Nucleus accumbens (tissue), 56 donors: ENCODE results near the gene JAM2.
"Not testable (repeated sequence)": the region's sequence is repeated elsewhere in the genome, so short reads cannot be mapped to it uniquely, and the experiment has no call there.

Experiments used
- DNase-seq, 56 donors: peaks; one replicate each; lab custom pipeline; 2025; lab: John Stamatoyannopoulos, UW

JAM2 gene

GRCh38 chr21:25643486-25643885, 4.4 kb downstream of the JAM2 start:
- peak in 9 of 56 donors; percentile 1 to 42 (median 11) for DNase-seq

GRCh38 chr21:25646474-25646873, 7.4 kb downstream of the JAM2 start:
- DNase-seq = no peak

- no peak for DNase-seq
These were observed 8.6 kb downstream of the JAM2 start for GRCh38 chr21:25647647-25648046.

GRCh38 chr21:25649146-25649545, 10.1 kb downstream of the JAM2 start:
- no peak for DNase-seq

- DNase-seq = no peak
These were observed 17.4 kb downstream of the JAM2 start for GRCh38 chr21:25656412-25656811.

- no peak for DNase-seq
These were observed 18.1 kb downstream of the JAM2 start for GRCh38 chr21:25657140-25657539.

- no peak for DNase-seq
These were observed 19.5 kb downstream of the JAM2 start for GRCh38 chr21:25658427-25659035.

- no peak for DNase-seq
These were observed 21.2 kb downstream of the JAM2 start for GRCh38 chr21:25660233-25660632.

- no peak for DNase-seq
These were observed 25.5 kb downstream of the JAM2 start for GRCh38 chr21:25664491-25664931.

- DNase-seq = no peak
These were observed 31.7 kb downstream of the JAM2 start for GRCh38 chr21:25670726-25671125.

GRCh38 chr21:25676451-25676850, 37.4 kb downstream of the JAM2 start:
- no peak for DNase-seq

GRCh38 chr21:25682382-25682781, 43.3 kb downstream of the JAM2 start:
- no peak for DNase-seq

GRCh38 chr21:25687787-25688186, 48.7 kb downstream of the JAM2 start:
- no peak for DNase-seq

- DNase-seq = no peak
These were observed 49.5 kb downstream of the JAM2 start for GRCh38 chr21:25688275-25689155.

- DNase-seq = no peak
These were observed 50.2 kb downstream of the JAM2 start for GRCh38 chr21:25689226-25689625.

- DNase-seq = no peak
These were observed 52.9 kb downstream of the JAM2 start for GRCh38 chr21:25691976-25692375.

- not testable (repeated sequence) for DNase-seq
These were observed 56.4 kb downstream of the JAM2 start for GRCh38 chr21:25695461-25695860.

GRCh38 chr21:25700741-25701140, 61.7 kb downstream of the JAM2 start:
- no peak for DNase-seq

- no peak for DNase-seq
These were observed 62.5 kb downstream of the JAM2 start for GRCh38 chr21:25701529-25701928.

- DNase-seq = peak in 19 of 56 donors; percentile 1 to 68 (median 8)
These were observed 69.5 kb downstream of the JAM2 start for GRCh38 chr21:25708467-25709065.

- no peak for DNase-seq
These were observed 70.7 kb downstream of the JAM2 start for GRCh38 chr21:25709684-25710265.
